CD4-positive, alpha-beta T cell treated with Interleukin-2 at 100 ng/mL for 4 hours (primary cell): ENCODE results near the gene TRIM51.
"Not testable (repeated sequence)": the region's sequence is repeated elsewhere in the genome, so short reads cannot be mapped to it uniquely, and the experiment has no call there.

Source experiments
- DNase-seq: peaks from one replicate; pipeline ENCODE4 v3.0.0-alpha.2; 2020; ENCODE audit warnings: low spot score

TRIM51 gene, protein sequence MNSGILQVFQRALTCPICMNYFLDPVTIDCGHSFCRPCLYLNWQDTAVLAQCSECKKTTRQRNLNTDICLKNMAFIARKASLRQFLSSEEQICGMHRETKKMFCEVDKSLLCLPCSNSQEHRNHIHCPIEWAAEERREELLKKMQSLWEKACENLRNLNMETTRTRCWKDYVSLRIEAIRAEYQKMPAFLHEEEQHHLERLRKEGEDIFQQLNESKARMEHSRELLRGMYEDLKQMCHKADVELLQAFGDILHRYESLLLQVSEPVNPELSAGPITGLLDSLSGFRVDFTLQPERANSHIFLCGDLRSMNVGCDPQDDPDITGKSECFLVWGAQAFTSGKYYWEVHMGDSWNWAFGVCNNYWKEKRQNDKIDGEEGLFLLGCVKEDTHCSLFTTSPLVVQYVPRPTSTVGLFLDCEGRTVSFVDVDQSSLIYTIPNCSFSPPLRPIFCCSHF

DNA sequence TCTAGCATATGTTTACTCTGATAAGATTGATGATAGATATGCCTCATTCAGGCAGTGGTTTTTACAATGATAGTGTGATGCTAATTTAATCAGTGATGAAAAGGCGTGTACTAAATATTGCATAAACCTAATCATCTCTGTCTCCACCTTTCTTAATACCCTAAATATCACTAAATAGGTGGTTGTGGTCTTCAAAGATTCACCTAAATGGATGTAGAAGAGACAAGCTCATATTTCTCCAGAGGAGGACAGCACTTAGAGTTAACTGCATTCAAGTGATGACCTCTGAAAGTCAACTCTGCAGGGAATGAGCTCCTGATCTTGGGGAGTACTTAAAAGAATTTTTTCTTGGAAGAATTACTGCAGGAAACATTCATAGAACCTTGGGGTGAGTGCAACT, at the start of gene TRIM51:
Gene TRIM51 (plus strand): TSS at position 301 of the 400 bp plus-strand sequence. CDS start 2,132 bp downstream, outside the sequence.
- not testable (repeated sequence) for DNase-seq

DNA sequence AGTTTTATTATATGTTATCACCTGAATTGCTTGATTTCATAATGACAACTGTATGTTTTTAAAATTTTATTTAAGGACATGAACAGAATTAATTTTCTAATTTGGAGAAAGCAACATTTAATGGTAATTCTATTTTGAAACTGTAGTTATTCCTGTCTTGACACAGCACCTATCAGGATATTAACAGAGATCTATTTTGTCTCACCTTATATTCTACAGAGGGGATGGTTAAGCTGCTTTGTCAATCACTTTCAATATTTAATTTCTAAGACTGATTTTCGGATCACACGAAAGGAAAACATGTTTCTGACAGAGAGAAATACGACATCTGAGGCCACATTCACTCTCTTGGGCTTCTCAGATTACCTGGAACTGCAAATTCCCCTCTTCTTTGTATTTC, 44.6 kb upstream of the TRIM51 start, which contains the start of gene OR5D16:
Gene OR5D16 (plus strand): TSS at position 301 of the 400 bp plus-strand sequence. CDS start 0 bp downstream, at position 301.
- no peak for DNase-seq

DNA sequence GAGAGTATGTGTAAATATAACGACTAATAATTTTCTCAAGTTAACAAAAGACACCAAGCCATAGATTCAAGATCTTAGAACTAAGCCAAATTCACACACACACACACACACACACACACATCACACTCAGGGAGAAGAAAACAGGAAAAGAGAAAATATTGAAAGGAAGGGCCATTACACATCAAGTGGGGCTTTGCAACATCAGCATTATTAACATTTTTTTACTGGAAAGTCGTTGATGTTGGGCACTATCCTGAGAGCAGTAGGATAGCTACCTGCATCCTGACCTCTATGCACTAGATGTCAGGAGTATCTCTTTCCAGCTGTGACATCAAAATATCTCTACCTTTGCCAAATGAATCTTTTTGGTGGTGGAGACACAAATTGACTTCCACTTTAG, 35.6 kb upstream of the TRIM51 start:
- no peak for DNase-seq

DNA sequence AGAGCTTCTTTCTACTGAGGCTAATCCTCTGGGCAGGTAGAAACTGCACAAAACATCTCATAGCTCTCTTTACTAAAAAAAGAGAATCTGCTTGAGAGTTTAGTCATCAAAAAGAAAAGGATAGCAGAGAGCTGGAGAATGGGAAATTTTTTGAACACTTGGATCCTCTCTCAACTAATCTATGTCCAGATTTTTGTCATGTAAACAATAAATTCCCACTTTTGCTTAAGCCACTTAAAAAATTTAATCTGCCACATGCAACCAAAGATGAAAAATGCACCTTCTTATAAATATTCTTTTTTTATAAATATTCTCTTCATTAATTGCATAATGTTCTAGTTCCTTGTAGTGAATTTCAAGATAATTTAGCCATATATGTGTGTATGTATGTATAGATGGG, 34.1 kb upstream of the TRIM51 start:
- DNase-seq = no peak

DNA sequence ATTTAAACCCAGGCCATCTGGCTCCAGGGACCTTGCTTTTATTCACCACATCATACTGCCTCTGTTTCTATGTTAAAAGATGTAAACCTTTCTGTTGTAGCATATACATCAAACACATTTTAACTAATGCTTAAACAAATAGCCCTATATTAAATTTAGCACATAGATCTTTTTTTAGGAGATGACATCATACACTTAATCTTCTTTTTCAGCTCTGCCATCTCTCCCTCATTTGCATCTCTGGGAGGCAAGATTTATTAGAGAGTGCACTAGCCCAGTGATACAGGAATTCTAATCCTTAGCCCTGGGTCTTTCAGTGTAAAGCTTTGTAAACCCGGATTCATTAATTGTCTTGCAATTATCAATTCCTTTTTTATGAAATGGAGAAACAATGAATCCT, 31.0 kb upstream of the TRIM51 start:
- DNase-seq = no peak

DNA sequence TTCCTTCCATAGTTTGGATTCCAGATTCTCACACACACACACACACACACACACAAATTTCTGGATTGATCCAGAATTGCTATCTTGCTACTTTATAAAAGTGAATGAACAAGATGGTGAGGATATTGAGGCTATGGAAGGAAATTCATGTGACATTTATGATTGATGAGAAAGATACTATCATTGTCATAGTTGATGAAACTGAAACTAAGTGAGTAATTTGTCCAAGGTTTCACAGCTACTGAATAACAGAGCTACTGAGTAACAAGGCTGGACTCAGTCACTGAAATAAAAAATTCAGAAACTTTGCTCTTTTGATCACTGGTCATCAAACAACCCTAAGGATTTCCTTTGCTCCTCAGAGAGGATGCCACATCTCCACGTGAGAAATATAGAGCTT, 28.4 kb upstream of the TRIM51 start:
- DNase-seq = no peak

DNA sequence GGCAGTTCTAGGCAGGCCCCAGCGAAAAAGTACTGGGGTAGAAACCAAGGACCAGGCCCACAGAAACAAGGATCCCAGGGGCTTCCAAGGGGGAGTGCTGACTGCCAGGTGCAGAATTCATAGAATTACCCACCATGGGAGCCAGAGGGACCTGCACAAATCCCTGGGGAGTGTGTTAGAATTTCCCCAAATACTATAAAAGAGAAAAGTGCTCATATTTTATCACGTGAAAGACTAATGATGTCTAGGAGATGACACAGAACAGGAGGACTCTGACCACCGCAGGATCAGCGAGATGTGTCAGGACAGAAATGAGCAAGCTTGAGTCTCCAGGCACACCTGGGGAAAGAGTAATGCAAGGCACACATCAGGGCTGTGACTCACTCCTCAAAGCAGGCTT, 15.7 kb upstream of the TRIM51 start:
- not testable (repeated sequence) for DNase-seq

DNA sequence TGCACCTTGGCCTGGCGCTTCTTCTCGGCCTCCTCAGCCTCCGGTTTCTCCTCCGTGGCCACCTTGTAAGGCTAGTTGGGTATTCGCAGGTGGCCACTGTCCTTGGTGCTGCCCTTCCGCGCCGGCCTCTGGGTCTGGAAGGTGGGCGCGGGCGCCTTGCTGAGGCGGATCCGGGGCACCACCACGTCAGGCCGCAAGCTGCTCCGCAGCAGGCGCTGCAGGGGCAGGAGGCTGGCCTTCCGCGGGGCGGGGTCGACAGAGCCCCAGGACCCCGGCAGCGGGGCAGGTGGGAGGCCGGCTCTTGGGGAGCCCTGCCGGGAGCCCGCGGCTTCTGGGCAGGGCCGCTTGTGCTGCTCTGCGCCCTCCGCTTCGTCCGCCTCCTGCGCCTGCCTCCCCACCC, 10.4 kb upstream of the TRIM51 start:
- not testable (repeated sequence) for DNase-seq

DNA sequence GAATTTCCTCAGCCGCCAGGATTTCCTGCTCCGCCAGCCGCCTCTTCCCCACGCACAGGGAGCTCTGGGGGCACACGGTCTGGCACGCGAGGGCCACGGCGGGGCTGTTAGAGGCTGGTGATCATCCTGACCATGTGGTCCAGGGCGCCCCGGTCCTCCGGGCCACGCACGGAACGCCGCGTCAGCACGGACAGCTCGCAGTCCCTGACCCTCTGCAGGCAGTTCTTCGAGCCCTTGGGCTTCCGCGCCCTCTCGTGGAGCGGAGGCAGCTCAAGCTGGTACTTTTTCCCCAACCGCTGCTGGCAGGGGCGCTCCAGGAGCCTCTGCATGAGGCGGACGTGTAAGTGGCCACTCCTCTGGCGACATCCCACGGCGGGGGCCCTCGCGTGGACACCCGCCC, 10.0 kb upstream of the TRIM51 start:
- DNase-seq = not testable (repeated sequence)

DNA sequence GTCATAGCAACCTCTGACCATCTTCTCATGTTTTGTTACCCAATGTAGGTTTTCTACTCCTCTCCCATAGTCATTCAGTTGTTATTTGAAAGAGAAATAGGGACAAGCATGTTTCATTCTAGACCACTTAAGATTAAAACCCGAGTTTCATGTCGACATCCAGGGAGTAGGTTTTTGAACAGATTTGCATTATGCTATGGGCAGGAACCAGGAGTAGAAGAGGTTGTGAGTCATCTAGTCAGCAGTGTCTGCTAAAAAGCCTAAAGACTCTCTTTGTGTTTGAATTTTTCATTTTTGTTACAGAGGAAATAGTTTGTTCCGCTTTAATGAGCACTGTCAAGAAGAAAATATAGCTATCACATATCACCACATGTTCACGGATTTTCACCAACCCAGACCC, 1.9 kb downstream of the TRIM51 start:
- DNase-seq = not testable (repeated sequence)

DNA sequence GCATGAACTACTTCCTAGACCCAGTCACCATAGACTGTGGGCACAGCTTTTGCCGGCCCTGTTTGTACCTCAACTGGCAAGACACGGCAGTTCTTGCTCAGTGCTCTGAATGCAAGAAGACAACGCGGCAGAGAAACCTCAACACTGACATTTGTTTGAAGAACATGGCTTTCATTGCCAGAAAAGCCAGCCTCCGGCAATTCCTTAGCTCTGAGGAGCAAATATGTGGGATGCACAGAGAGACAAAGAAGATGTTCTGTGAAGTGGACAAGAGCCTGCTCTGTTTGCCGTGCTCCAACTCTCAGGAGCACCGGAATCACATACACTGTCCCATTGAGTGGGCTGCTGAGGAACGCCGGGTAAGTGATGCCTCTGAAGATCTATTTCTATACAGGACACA, 2.4 kb downstream of the TRIM51 start:
- DNase-seq = not testable (repeated sequence)

DNA sequence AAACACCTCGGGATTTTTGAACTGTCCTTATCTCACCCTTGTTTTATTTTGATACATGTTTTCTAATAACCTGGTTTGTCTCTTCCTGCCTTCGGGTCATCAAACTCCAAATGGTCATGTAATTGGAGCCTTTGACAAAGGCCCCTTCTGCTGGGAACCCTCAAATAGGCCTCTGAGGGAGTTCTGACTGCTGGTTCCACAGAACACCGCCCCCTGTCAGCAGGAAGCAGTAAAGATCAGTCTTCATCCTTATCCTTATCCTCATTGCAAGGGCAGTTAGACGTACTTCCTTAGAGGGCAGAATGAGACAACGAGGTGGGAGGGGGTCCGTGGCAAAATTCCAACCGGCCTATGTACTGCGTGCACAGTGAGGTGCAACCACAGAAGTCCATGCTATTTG, 12.1 kb downstream of the TRIM51 start:
- no peak for DNase-seq

DNA sequence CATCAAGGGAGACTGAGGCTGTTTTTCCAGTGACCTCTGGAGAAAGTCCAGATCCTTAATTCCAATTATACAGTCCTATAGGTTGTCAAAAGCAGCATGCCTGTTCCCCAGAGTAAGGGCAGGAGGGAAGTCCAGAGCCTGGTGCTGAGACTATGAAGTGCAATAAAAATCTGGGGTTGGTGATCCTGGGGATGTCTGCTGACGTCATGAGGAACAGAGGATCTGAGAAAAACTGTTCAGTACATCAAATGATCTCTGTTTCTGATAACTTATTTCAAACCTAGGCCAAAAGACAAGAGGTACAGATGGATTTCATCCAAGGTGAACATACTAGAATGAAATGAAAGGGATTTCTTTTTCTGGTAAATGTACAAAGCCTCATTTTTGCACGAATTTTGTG, 19.2 kb downstream of the TRIM51 start:
- DNase-seq = no peak

DNA sequence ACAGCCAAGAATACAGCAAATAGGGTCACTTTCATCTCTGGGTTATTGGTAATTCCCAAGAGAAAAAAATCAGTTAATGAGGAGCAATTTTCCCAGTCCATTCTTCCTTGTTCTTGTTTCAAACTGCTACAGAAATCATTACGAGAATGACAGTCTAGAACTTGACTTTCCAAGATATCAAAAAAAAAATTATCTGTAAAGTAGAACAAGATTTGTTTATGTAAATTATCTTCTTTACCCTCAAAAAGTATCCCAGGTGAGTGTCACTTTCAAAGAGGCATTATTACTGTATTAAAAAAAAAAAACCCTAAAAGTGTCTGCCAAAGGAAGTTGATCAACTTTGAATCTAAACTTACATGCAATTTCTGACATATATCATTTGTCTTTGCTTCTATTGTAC, 31.4 kb downstream of the TRIM51 start, which contains the start of gene OR5W2:
Gene OR5W2 (minus strand): TSS at position 101 of the 400 bp plus-strand sequence. CDS start 0 bp downstream, at position 101.
- DNase-seq = no peak

DNA sequence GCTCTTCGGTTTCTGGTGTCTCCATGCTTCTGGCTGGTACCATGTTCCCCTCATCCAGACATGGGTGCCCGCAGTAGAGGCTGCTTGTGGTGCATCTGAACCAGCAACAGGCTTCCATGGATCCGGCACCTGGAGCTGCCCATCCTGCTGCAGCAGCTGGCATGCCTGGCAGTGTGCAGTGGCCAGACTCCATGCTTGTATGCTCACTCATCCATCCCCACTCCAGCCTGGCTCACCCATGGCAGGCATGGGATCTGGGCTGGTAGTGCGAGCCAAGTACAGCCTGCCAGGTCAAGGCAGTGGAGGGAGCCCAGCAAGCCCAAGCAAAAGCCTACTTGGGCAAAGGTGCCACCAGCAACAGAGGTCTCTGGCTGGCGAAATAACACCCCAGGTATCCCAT, 37.4 kb downstream of the TRIM51 start:
- DNase-seq = no peak

DNA sequence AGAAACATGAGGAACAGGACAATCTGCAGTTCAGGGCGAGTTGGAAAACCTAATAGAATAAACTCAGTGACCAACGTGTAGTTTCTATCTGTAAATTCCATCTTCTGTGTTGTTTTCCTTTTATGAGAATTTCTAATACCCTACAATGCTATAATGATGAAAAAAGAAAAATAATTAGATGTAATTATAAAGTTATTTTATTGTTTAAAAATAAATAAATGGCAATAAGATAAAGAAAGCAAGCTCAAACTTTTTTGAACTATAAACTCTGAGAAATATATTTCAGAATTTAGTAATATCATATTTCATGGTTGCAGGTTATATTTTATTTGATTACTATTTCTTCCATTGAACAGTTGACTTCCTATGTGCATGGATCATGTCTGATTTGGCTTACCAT, 53.2 kb downstream of the TRIM51 start, which contains the start of gene OR5I1:
Gene OR5I1 (minus strand): TSS at position 101 of the 400 bp plus-strand sequence. CDS start 0 bp downstream, at position 101.
- DNase-seq = no peak
